ENCODE measurements around the gene GNPDA2. TPM values are rescaled to one million over a fixed set of nuclear protein-coding genes. Genes with fewer than 3 reads are reported as not detected.
A peak's percentile ranks its signal among the peaks of the same experiment; 100 is the strongest.

GNPDA2 gene
- polyA plus RNA-seq, 3 donors = 2.4 to 5.7 (median 3.6) TPM

DNA sequence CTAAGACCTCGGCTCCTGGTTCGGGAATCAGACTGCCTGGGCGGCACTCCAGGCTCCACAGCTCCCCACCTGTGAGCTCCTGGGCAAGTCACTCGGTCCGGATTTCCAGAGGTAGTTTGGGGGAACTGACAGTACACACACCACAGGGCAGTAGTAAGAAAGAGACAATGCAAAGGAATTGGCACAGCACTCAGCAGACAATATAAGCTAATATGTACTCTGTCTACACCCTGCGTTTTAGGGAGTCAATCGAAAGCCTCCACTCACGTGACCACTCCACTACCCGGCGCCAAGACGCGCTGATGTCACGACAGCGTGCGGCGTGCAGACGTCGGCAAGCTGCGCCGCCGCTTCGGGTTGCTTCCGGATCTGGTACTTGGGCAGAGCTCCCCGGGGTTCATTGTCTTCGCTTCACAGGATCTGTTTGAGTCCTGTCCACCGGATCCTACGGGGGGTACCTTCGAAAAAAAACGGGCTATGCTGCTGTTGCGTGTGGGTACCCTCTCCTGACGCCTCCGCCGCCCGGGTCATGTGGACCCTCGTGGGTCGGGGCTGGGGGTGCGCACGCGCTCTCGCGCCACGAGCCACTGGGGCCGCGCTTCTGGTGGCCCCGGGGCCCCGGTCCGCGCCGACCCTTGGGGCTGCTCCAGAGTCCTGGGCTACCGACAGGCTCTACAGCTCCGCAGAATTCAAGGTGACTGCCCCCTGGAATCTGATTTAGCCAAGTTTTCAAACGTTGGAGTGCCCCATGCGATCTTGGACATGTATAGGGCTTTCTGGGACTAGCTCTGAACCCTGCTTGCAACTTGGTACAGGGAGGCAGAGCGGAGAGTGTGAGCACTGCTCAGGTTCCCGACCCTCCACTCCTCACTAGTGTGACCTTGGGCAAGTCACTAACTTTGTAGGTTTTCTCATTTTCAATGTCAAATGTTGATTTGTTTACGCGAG lies 48.0 kb downstream of the GNPDA2 start, which contains the start of gene GUF1:
Gene GUF1 (plus strand): TSS at position 327 of the 948 bp plus-strand sequence. CDS start 203 bp downstream, at position 530.
- H3K27me3 ChIP-seq (ENCODE audit: control insufficient read depth in 2 of 2, insufficient read depth in 2 of 2, low read length in 2 of 2) = peaks cover 0 to 3% of the 10 kb centered on the region in 2 donors
- H3K9me3 Mint-ChIP-seq = peaks cover 0 to 3% (median 0%) of the 10 kb centered on the region in 7 donors
- peak within 1 kb of the TSS; percentile 78 for H3K4me2 ChIP-seq (replicated peaks; ENCODE audit: extremely low read depth, low read length, poor library complexity, severe bottlenecking)
- intact Hi-C loops (cut with micrococcal nuclease) = no loop called here
- H3K4me3 ChIP-seq (replicated peaks in 1 of 3; ENCODE audit: low read depth in 2 of 3, low read length in 3 of 3) = peak within 1 kb of the TSS; percentile 89 to 98 (median 91)
- peaks cover 18% of the 10 kb centered on the region for H3K4me1 Mint-ChIP-seq
- DNase-seq = peak; percentile 87 to 88 (median 87)
- H3K27ac ChIP-seq (ENCODE audit: low read depth in 1 of 2, low read length in 2 of 2) = peak within 1 kb of the TSS; percentile 73 to 95
- peak within 1 kb of the TSS; percentile 98 for H2AFZ ChIP-seq (ENCODE audit: insufficient read depth, low read depth, low read length, poor library complexity, severe bottlenecking)
- H3K9me3 ChIP-seq (replicated peaks in 1 of 2; ENCODE audit: control insufficient read depth in 1 of 2, insufficient read depth in 1 of 2, low read length in 2 of 2) = no peaks in the 10 kb centered on the region
- H4K20me1 ChIP-seq (ENCODE audit: insufficient read depth, low read length) = no peaks in the 10 kb centered on the region
- peaks cover 4 to 6% (median 6%) of the 10 kb centered on the region in 3 donors for H3K27me3 Mint-ChIP-seq (ENCODE audit: low read depth in 3 of 3)
- H3K27ac Mint-ChIP-seq = peak within 1 kb of the TSS; percentile 95 to 99 (median 99)
- H3K4me3 Mint-ChIP-seq = peak within 1 kb of the TSS; percentile 97 to 99
- H3K36me3 Mint-ChIP-seq = peaks cover 10 to 16% of the 10 kb centered on the region in 2 donors
- peaks cover 13 to 22% of the 10 kb centered on the region in 2 donors for H3K4me1 ChIP-seq (ENCODE audit: control insufficient read depth in 1 of 2, insufficient read depth in 2 of 2, low read length in 2 of 2)
- H3K36me3 ChIP-seq (replicated peaks in 1 of 2; ENCODE audit: control insufficient read depth in 1 of 2, insufficient read depth in 2 of 2, low read length in 2 of 2) = peaks cover 19 to 21% of the 10 kb centered on the region in 2 donors
- TF ChIP-seq, protein P1, sequence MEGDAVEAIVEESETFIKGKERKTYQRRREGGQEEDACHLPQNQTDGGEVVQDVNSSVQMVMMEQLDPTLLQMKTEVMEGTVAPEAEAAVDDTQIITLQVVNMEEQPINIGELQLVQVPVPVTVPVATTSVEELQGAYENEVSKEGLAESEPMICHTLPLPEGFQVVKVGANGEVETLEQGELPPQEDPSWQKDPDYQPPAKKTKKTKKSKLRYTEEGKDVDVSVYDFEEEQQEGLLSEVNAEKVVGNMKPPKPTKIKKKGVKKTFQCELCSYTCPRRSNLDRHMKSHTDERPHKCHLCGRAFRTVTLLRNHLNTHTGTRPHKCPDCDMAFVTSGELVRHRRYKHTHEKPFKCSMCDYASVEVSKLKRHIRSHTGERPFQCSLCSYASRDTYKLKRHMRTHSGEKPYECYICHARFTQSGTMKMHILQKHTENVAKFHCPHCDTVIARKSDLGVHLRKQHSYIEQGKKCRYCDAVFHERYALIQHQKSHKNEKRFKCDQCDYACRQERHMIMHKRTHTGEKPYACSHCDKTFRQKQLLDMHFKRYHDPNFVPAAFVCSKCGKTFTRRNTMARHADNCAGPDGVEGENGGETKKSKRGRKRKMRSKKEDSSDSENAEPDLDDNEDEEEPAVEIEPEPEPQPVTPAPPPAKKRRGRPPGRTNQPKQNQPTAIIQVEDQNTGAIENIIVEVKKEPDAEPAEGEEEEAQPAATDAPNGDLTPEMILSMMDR (IDR thresholded peaks at IDR 0.05) = no peak
- peak within 1 kb of the TSS; percentile 86 for H3K9ac ChIP-seq (ENCODE audit: insufficient read depth, low read length, poor library complexity, severe bottlenecking)
- peaks cover 37% of the 10 kb centered on the region for H3K79me2 ChIP-seq (ENCODE audit: insufficient read depth, low read length)
- WGBS (ENCODE audit: insufficient coverage) = under 1% methylated on average over 48 of the region's 57 CpGs

DNA sequence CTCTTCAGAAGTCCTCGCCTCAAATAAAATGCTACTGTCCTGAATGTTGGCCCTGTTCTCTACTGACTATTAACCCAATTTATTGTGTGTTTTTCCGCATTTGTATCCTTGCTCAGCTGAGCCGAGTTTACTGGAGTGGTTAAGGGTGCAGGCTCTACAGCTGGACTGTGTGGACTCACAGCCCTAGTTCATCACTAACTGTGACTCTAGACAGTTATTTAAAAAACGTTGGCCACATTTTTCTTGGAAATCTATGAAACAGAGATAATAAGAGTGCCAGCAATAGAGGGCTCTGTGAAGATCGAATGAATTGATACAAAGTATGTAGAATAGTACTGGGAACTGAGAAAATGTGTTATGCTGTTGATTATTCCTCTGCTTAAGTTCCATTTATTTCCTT lies 51.0 kb downstream of the GNPDA2 start:
- H3K79me2 ChIP-seq (ENCODE audit: insufficient read depth, low read length) = peaks cover 23% of the 10 kb centered on the region
- DNase-seq = no peak

More for the DNA sequence above, 51.0 kb downstream of the GNPDA2 start:
- peaks cover 12% of the 10 kb centered on the region for H3K4me1 Mint-ChIP-seq
- no peaks in the 10 kb centered on the region for H3K36me3 Mint-ChIP-seq
- Histone ChIP-seq H4K20me1 (ENCODE audit: insufficient read depth, low read length) (no peaks in the 10 kb centered on the region), H3K36me3 (replicated peaks in 1 of 2; ENCODE audit: control insufficient read depth in 1 of 2, insufficient read depth in 2 of 2, low read length in 2 of 2) (no peaks in the 10 kb centered on the region), H3K27me3 (ENCODE audit: control insufficient read depth in 2 of 2, insufficient read depth in 2 of 2, low read length in 2 of 2) (peaks cover 0 to 3% of the 10 kb centered on the region in 2 donors), H3K4me3 (replicated peaks in 1 of 3; ENCODE audit: low read depth in 2 of 3, low read length in 3 of 3) (no peak overlapping the region), H3K9ac (ENCODE audit: insufficient read depth, low read length, poor library complexity, severe bottlenecking) (no peak overlapping the region), H3K4me2 (replicated peaks; ENCODE audit: extremely low read depth, low read length, poor library complexity, severe bottlenecking) (no peak overlapping the region), H3K4me1 (ENCODE audit: control insufficient read depth in 1 of 2, insufficient read depth in 2 of 2, low read length in 2 of 2) (peaks cover 13 to 22% of the 10 kb centered on the region in 2 donors), H2AFZ (ENCODE audit: insufficient read depth, low read depth, low read length, poor library complexity, severe bottlenecking) (no peak overlapping the region), H3K27ac (ENCODE audit: low read depth in 1 of 2, low read length in 2 of 2) (no peak overlapping the region), H3K9me3 (replicated peaks in 1 of 2; ENCODE audit: control insufficient read depth in 1 of 2, insufficient read depth in 1 of 2, low read length in 2 of 2) (no peaks in the 10 kb centered on the region)
- H3K9me3 Mint-ChIP-seq = peaks cover 0 to 3% (median 0%) of the 10 kb centered on the region in 7 donors
- intact Hi-C loops (cut with micrococcal nuclease) = no loop called here
- peaks cover 6 to 15% (median 6%) of the 10 kb centered on the region in 3 donors for H3K27me3 Mint-ChIP-seq (ENCODE audit: low read depth in 3 of 3)
- H3K4me3 Mint-ChIP-seq = no peak overlapping the region
- TF ChIP-seq, protein P1 (IDR thresholded peaks at IDR 0.05) = no peak
- no peak overlapping the region for H3K27ac Mint-ChIP-seq
- WGBS (ENCODE audit: insufficient coverage) = no CpG with 5 or more reads among the region's 5 CpGs
